T follicular helper cell (primary cell): ENCODE measurements around the gene PRSS35.
"Not testable (repeated sequence)": the region's sequence is repeated elsewhere in the genome, so short reads cannot be mapped to it uniquely, and the experiment has no call there.

ENCODE experiments used
- DNase-seq: peaks from one replicate; pipeline ENCODE4 v3.0.0-alpha.2; 2020; ENCODE audit warnings: low read depth

PRSS35 gene

GRCh38 chr6:83517500-83517899, 5.2 kb downstream of the PRSS35 start:
- no peak for DNase-seq

GRCh38 chr6:83518816-83519480, 6.6 kb downstream of the PRSS35 start:
- no peak for DNase-seq

- DNase-seq: peak; percentile 19
Observed at GRCh38 chr6:83536034-83536646, 23.8 kb downstream of the PRSS35 start.

- DNase-seq: no peak
Observed at GRCh38 chr6:83536647-83537589, 24.6 kb downstream of the PRSS35 start.

- DNase-seq: no peak
Observed at GRCh38 chr6:83539678-83540077, 27.3 kb downstream of the PRSS35 start.

GRCh38 chr6:83546636-83547035, 34.3 kb downstream of the PRSS35 start:
- no peak for DNase-seq

- not testable (repeated sequence) for DNase-seq
Observed at GRCh38 chr6:83550482-83550881, 38.1 kb downstream of the PRSS35 start.

- not testable (repeated sequence) for DNase-seq
Observed at GRCh38 chr6:83551748-83552147, 39.4 kb downstream of the PRSS35 start.

- no peak for DNase-seq
Observed at GRCh38 chr6:83556871-83557270, 44.5 kb downstream of the PRSS35 start.

- DNase-seq: no peak
Observed at GRCh38 chr6:83558975-83559374, 46.6 kb downstream of the PRSS35 start.

GRCh38 chr6:83571663-83572185, 59.4 kb downstream of the PRSS35 start:
- DNase-seq: not testable (repeated sequence)

GRCh38 chr6:83574783-83575182, 62.4 kb downstream of the PRSS35 start:
- DNase-seq: no peak
